ENCODE data around the gene ZNF862. TPM values are rescaled to one million over a fixed set of nuclear protein-coding genes. Genes with fewer than 3 reads are reported as not detected.

ZNF862 gene
- total and polyA plus RNA-seq, 2 experiments from 2014 or later, result 8.9 to 22.6 TPM

DNA sequence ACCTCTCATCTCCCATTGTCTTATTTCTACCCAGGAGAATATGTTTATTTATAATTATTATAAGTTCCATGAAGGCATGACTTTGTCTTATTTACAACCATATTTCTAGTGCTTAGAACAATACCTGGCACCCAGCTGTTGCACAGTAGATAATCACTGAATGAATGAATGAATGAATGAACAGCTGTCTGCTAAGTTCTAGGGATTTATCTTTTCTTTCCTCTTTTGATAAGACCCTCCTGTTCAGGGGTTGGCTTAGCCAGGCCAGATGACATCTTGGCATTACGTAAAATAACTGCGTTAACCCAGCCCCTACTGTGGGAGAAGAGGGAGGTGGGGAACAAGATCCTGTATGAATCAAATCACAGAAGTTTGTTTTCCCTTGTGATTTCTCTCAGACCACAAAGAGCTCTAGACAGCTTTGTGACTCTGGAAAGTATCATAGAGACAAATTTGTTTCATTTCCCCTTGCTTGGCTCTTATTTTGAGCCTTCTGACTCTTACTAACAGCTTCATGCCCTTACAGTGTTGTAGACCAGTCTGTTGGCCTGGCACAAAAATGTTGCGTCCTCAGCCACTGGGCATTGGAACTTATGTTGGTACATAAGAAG lies 8.4 kb downstream of the ZNF862 start:
- DNase-seq (ENCODE audit: low read depth in 1 of 2, low spot score in 1 of 2), result peak in 1 of 2 donors; percentile 28
- no peaks in the 10 kb centered on the region for H3K9me3 ChIP-seq (ENCODE audit: low read depth)
- H3K4me1 ChIP-seq (ENCODE audit: low read depth), result no peaks in the 10 kb centered on the region
- no peaks in the 10 kb centered on the region for H3K27me3 ChIP-seq
- peaks cover 5% of the 10 kb centered on the region for H3K36me3 ChIP-seq
- no peak overlapping the region for H3K4me3 ChIP-seq
- TF ChIP-seq, protein P1, sequence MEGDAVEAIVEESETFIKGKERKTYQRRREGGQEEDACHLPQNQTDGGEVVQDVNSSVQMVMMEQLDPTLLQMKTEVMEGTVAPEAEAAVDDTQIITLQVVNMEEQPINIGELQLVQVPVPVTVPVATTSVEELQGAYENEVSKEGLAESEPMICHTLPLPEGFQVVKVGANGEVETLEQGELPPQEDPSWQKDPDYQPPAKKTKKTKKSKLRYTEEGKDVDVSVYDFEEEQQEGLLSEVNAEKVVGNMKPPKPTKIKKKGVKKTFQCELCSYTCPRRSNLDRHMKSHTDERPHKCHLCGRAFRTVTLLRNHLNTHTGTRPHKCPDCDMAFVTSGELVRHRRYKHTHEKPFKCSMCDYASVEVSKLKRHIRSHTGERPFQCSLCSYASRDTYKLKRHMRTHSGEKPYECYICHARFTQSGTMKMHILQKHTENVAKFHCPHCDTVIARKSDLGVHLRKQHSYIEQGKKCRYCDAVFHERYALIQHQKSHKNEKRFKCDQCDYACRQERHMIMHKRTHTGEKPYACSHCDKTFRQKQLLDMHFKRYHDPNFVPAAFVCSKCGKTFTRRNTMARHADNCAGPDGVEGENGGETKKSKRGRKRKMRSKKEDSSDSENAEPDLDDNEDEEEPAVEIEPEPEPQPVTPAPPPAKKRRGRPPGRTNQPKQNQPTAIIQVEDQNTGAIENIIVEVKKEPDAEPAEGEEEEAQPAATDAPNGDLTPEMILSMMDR (IDR thresholded peaks at IDR 0.05; ENCODE audit: low read depth, low read length), result no peak
- no peak overlapping the region for H3K27ac ChIP-seq

DNA sequence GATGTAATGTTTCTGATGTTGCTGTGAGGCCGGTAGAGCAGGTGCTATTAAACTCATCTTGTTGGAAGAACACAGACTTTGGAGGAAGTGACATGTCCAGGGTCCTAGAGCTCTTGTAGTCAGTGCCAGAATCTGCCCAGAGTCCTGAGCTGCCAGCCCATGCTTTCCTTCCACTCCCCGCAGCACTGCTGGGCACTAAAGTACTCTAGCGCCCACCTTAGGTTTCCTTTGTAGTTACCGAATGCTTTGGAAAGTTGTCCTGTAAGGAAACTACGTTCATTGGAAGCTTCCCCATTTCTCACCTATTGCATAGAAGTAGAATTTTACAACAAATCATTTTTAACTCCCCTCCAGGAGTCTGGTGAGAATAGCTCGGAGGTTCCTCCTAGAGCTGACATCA lies 11.0 kb downstream of the ZNF862 start:
- H3K27me3 ChIP-seq, result no peaks in the 10 kb centered on the region
- H3K4me1 ChIP-seq (ENCODE audit: low read depth), result peaks cover 3% of the 10 kb centered on the region
- TF ChIP-seq, protein P1 (IDR thresholded peaks at IDR 0.05; ENCODE audit: low read depth, low read length), result no peak
- peaks cover 5% of the 10 kb centered on the region for H3K36me3 ChIP-seq
- no peak overlapping the region for H3K4me3 ChIP-seq
- no peaks in the 10 kb centered on the region for H3K9me3 ChIP-seq (ENCODE audit: low read depth)
- no peak overlapping the region for H3K27ac ChIP-seq
- no peak for DNase-seq (ENCODE audit: low read depth in 1 of 2, low spot score in 1 of 2)

DNA sequence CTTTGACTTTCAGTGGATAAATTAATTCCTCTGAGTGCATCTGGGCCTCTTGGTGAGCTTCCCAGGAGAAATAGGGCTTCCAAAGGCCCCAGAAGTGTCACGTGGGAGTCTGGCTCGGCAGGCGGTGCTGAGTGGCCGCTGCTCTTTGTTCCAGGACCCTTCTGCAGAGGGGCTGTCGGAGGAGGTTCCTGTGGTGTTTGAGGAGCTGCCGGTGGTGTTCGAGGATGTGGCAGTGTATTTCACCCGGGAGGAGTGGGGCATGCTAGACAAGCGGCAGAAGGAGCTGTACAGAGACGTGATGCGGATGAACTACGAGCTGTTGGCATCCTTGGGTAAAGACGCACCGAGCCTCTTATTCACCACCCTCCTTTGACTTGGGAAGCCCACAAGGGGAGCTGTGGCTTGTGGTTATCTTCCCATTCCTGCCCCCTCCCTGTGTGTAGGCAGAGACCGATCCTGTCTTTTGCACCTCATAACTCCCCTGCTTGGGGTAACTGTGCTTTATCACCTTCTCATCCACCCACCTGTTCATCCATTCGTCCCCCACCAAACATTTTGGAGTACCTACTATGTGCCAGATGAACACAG lies 11.9 kb downstream of the ZNF862 start:
- TF ChIP-seq, protein P1 (IDR thresholded peaks at IDR 0.05; ENCODE audit: low read depth, low read length), result no peak

DNA sequence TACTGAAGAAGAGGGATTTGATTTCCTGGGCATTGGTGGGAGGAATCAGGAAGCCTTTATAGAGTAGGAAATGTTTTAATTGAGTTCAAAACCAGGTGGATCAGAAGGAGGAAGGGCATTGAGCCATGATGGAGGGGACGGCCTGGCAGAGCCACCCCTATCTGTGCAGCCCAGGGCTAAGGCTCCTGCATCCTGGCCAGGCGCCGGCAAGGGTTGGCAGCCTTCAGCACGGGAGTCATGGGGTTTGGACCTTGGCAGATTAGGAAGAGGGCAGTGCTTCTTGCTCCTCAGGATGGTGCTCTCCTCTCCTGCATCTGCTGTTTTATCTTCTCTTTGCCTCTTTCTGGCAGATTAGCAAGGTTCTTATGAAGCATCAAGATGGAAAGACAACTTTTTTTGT lies 12.5 kb downstream of the ZNF862 start:
- DNase-seq (ENCODE audit: low read depth in 1 of 2, low spot score in 1 of 2), result no peak
- Histone ChIP-seq H3K4me1 (ENCODE audit: low read depth) (peaks cover 18% of the 10 kb centered on the region), H3K27me3 (no peaks in the 10 kb centered on the region), H3K36me3 (peaks cover 5% of the 10 kb centered on the region), H3K4me3 (no peak overlapping the region), H3K27ac (no peak overlapping the region), H3K9me3 (ENCODE audit: low read depth) (no peaks in the 10 kb centered on the region)
- TF ChIP-seq, protein P1 (IDR thresholded peaks at IDR 0.05; ENCODE audit: low read depth, low read length), result no peak

More for the DNA sequence above, 11.9 kb downstream of the ZNF862 start:
- Histone ChIP-seq H3K27me3 (no peaks in the 10 kb centered on the region), H3K4me3 (no peak overlapping the region), H3K27ac (no peak overlapping the region), H3K4me1 (ENCODE audit: low read depth) (peaks cover 12% of the 10 kb centered on the region), H3K36me3 (peaks cover 5% of the 10 kb centered on the region), H3K9me3 (ENCODE audit: low read depth) (no peaks in the 10 kb centered on the region)
- no peak for DNase-seq (ENCODE audit: low read depth in 1 of 2, low spot score in 1 of 2)

DNA sequence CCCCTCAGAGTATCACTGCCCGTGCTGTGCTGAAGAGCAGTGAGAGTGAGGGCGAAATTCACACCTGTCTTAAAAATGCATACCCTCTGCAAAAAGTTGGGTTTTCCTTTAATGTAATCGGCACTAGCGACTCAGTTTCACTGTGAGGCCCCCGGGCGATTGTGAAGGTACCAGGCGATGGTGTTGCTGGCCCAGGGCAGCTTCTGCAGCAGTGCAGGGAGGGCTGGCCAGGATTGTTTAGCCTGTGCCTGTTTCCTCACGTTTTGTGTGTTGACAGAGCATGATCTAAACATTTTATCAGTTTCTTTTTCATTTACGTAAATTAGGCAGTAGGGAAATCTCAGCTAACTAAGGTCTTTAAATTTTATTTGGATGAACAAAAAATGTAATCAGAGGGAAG lies 13.3 kb downstream of the ZNF862 start:
- Histone ChIP-seq H3K27me3 (no peaks in the 10 kb centered on the region), H3K27ac (no peak overlapping the region), H3K4me3 (no peak overlapping the region), H3K4me1 (ENCODE audit: low read depth) (peaks cover 21% of the 10 kb centered on the region), H3K9me3 (ENCODE audit: low read depth) (no peaks in the 10 kb centered on the region), H3K36me3 (peaks cover 5% of the 10 kb centered on the region)
- TF ChIP-seq, protein P1 (IDR thresholded peaks at IDR 0.05; ENCODE audit: low read depth, low read length), result no peak
- DNase-seq (ENCODE audit: low read depth in 1 of 2, low spot score in 1 of 2), result no peak

Data from cardiac muscle cell (in vitro differentiated cells and primary cell).